Pancreas (tissue), 10 donors: ENCODE data around the gene CSNK2A1. TPM values are rescaled to one million over a fixed set of nuclear protein-coding genes. Genes with fewer than 3 reads are reported as not detected.
A peak's percentile ranks its signal among the peaks of the same experiment; 100 is the strongest.

ENCODE experiments used
- ATAC-seq, 4 donors: fragments of 200-7000 bp; cut with Tn5 transposase; one replicate each; pipeline versions ENCODE4 v1.8.0 to v1.9.1; 2020; ENCODE audit warnings: mild to moderate bottlenecking in 4 of 4, moderate library complexity in 4 of 4
- DNase-seq, 6 donors: peaks; one replicate each; pipeline ENCODE4 v3.0.0-alpha.2; 2020
- FAIRE-seq: peaks from 2 replicates; lab custom pipeline; 2012; peaks lifted over from hg19 to GRCh38; lab: Jason Lieb, UNC
- H3K27ac ChIP-seq, 4 donors: fragments of 200-600 bp; sonication (generic); 1 replicate in 3 of 4; 2 replicates in 1 of 4; pipeline versions ENCODE4 v1.5.0 to v1.8.0; 2020
- H3K27me3 ChIP-seq, 4 donors: fragments of 200-600 bp; one replicate each; pipeline ENCODE4 v1.8.0; 2021
- H3K36me3 ChIP-seq, 3 donors: fragments of 200-600 bp; sonication (generic) in 1 of 3; one replicate each; pipeline versions ENCODE4 v1.5.0 to v1.8.0; 2020 to 2021
- H3K4me1 ChIP-seq, 3 donors: fragments of 200-600 bp; one replicate each; pipeline ENCODE4 v1.8.0; 2021
- H3K4me3 ChIP-seq, 4 donors: fragments of 200-600 bp; sonication (generic) in 2 of 4; one replicate each; pipeline versions ENCODE4 v1.5.0 to v1.8.0; 2020 to 2021
- H3K9me3 ChIP-seq, 4 donors: fragments of 200-600 bp; one replicate each; pipeline ENCODE4 v1.8.0; 2021
- WGBS, 2 donors: extraction: QIAGEN DNeasy Blood & Tissue Kit; methylation state at CpG; one replicate each; pipeline ENCODE4 v1.1.7; 2013; 5-methylcytosine and 5-hydroxymethylcytosine counted together
- intact Hi-C, 3 donors: fragments of 100-400 bp; cut with DNase I; formaldehyde crosslinking; loops; one replicate each; pipeline versions ENCODE4 v1.11.1 to v1.14.2; 2022
- polyA plus RNA-seq, 2 donors: library from polyadenylated mRNA; stranded (reverse); fragments of 200-250 nt; gene quantifications; one replicate each; pipeline ENCODE4 v1.2.3, GENCODE V29; 2013
- total RNA-seq, 6 donors: library from RNA; stranded (reverse); fragmentation: NEBNext Ultra II Directional in 4 of 6; extraction: Animal tissue kit (Norgen Biotek cat#: 25700) in 4 of 6; gene quantifications; one replicate each; pipeline versions ENCODE4 v1.2.1 to v1.2.4, GENCODE V29; 2021 to 2023
- TF ChIP-seq, protein P1 (sequence below), 4 donors: fragments of 200-600 bp; sonication (generic) in 3 of 4; IDR thresholded peaks; one replicate each; pipeline versions ENCODE4 v1.5.0 to v1.8.0; 2021; ENCODE audit warnings: antibody characterized with exemption in 4 of 4
- donor health status: healthy with polysubstance abuse.
- donor health status: DM: no; HTN: no; CAD: no; lungs with moderate emphysema.
- donor health status: DM: no; HTN: no; CAD: no.
- donor health status: control.
- donor health status: control.
- donor health status: Bipolar disorder and iron deficiency.
- donor health status: DM: yes; HTN: yes; CAD: no.
- donor health status: DM: no; HTN: no; CAD: no.
- donor health status: DM: no; HTN: no; CAD: no.
- donor health status: DM: yes; HTN: yes; CAD: no.

CSNK2A1 gene
- total and polyA plus RNA-seq, 8 donors = 12.7 to 57.4 (median 46.2) TPM

GRCh38 chr20:445514-446336 lies 97.9 kb downstream of the CSNK2A1 start:
- no peak for DNase-seq
- peak in 2 of 4 donors; percentile 35 to 65 for ATAC-seq
- peaks cover 0 to 32% (median 13%) of the 10 kb centered on the region in 3 donors for H3K36me3 ChIP-seq
- intact Hi-C loops = no loop called here
- no peak for FAIRE-seq
- H3K4me1 ChIP-seq = peaks cover 0 to 7% (median 0%) of the 10 kb centered on the region in 3 donors
- no peak overlapping the region for H3K27ac ChIP-seq
- H3K27me3 ChIP-seq = no peaks in the 10 kb centered on the region
- WGBS, 2 donors = 74 to 76% methylated on average over 5 of the region's 5 CpGs
- TF ChIP-seq, protein P1, sequence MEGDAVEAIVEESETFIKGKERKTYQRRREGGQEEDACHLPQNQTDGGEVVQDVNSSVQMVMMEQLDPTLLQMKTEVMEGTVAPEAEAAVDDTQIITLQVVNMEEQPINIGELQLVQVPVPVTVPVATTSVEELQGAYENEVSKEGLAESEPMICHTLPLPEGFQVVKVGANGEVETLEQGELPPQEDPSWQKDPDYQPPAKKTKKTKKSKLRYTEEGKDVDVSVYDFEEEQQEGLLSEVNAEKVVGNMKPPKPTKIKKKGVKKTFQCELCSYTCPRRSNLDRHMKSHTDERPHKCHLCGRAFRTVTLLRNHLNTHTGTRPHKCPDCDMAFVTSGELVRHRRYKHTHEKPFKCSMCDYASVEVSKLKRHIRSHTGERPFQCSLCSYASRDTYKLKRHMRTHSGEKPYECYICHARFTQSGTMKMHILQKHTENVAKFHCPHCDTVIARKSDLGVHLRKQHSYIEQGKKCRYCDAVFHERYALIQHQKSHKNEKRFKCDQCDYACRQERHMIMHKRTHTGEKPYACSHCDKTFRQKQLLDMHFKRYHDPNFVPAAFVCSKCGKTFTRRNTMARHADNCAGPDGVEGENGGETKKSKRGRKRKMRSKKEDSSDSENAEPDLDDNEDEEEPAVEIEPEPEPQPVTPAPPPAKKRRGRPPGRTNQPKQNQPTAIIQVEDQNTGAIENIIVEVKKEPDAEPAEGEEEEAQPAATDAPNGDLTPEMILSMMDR (IDR thresholded peaks at IDR 0.05) = no peak
- no peak overlapping the region for H3K4me3 ChIP-seq
- no peaks in the 10 kb centered on the region for H3K9me3 ChIP-seq

DNA sequence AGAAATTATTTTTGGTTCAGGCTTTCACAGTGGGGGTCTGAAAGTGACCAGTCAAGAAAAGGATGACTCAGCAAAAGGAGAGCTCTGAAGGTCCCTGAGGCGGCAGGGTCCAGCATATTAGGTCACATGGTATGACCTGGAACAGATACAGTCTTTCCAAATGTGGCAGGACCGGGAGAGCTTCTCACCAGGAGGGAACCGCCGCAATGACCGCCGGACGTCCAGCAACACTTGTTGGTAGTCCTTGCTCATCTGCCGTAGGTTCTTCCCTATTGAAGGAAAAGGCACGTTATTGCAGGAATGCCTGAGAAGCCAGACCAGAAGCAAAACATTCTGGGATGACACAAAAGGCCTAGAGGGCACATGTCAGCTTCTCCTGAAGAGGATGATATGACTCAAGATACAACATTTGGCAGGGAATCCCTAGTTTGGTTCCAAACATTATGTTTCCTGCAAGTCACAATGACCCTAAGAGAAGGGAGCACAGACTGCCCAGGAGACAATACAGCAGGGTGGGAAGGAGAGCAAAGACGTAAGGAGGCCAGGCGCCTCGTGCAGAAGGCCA lies 98.6 kb downstream of the CSNK2A1 start:
- WGBS, 2 donors = 76 to 83% methylated on average over 12 of the region's 12 CpGs
- H3K27me3 ChIP-seq = no peaks in the 10 kb centered on the region
- DNase-seq (no peak), FAIRE-seq (no peak), ATAC-seq (no peak)
- peaks cover 0 to 40% (median 20%) of the 10 kb centered on the region in 3 donors for H3K36me3 ChIP-seq
- TF ChIP-seq, protein P1 (IDR thresholded peaks at IDR 0.05) = no peak
- intact Hi-C loops = no loop called here
- H3K9me3 ChIP-seq = no peaks in the 10 kb centered on the region
- no peak overlapping the region for H3K27ac ChIP-seq
- H3K4me1 ChIP-seq = peaks cover 0 to 7% (median 0%) of the 10 kb centered on the region in 3 donors
- H3K4me3 ChIP-seq = no peak overlapping the region

- Histone ChIP-seq H3K9me3 (no peaks in the 10 kb centered on the region), H3K27ac (no peak overlapping the region), H3K27me3 (no peaks in the 10 kb centered on the region), H3K4me1 (peaks cover 0 to 7% (median 0%) of the 10 kb centered on the region in 3 donors), H3K4me3 (no peak overlapping the region), H3K36me3 (peaks cover 0 to 48% (median 22%) of the 10 kb centered on the region in 3 donors)
- 87 to 90% methylated on average over 3 of the region's 3 CpGs for WGBS, 2 donors
- intact Hi-C loops = no loop called here
- TF ChIP-seq, protein P1 (IDR thresholded peaks at IDR 0.05) = no peak
- ATAC-seq (no peak), FAIRE-seq (no peak), DNase-seq (no peak)
These were observed 99.5 kb downstream of the CSNK2A1 start for GRCh38 chr20:444117-444516.

DNA sequence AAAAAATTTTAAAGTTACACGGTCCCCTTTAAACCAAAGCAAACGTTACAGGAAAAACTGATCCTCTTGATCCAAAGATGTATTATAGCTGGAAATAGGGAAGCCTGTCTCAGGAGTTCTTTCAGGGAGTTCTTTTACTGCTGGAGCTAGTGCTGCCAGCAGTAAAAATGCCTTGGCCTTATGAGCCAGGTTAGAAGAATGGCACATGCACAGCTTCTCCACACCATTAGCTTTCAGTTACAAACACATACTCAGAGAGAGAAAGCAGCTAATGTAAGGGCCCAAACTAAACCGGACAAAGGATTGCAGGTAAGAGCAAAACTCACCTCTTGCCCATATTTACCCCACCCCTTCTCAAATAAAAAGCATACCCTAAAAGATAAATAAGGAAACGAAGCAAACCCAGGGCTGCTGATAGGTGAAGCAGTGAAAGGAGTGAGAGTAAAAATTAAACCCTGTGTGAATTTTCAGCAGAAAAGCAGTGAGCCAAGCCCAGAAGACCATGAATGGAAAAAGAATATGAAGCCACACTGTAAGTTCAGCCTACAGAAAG lies 100.3 kb downstream of the CSNK2A1 start:
- Histone ChIP-seq H3K9me3 (no peaks in the 10 kb centered on the region), H3K27me3 (no peaks in the 10 kb centered on the region), H3K27ac (no peak overlapping the region), H3K36me3 (peaks cover 1 to 56% (median 22%) of the 10 kb centered on the region in 3 donors), H3K4me3 (no peak overlapping the region), H3K4me1 (peaks cover 0 to 7% (median 0%) of the 10 kb centered on the region in 3 donors)
- intact Hi-C loops = no loop called here
- DNase-seq (no peak), ATAC-seq (no peak), FAIRE-seq (no peak)
- 85 to 89% methylated on average over 4 of the region's 4 CpGs for WGBS, 2 donors
- TF ChIP-seq, protein P1 (IDR thresholded peaks at IDR 0.05) = no peak
